ENCODE data around the gene FSD1L.
A peak's percentile ranks its signal among the peaks of the same experiment; 100 is the strongest.
"Not testable (repeated sequence)": the region's sequence is repeated elsewhere in the genome, so short reads cannot be mapped to it uniquely, and the experiment has no call there.

Gene FSD1L

GRCh38 chr9:105557804-105558610 is 110.2 kb downstream of the FSD1L start, which contains the start of gene FKTN:
Gene FKTN, plus strand, starts transcription at chr9:105558131. Its CDS starts 16,902 bp downstream, at chr9:105575033.
- DNase-seq (ENCODE audit: low spot score): peak; percentile 95

DNA sequence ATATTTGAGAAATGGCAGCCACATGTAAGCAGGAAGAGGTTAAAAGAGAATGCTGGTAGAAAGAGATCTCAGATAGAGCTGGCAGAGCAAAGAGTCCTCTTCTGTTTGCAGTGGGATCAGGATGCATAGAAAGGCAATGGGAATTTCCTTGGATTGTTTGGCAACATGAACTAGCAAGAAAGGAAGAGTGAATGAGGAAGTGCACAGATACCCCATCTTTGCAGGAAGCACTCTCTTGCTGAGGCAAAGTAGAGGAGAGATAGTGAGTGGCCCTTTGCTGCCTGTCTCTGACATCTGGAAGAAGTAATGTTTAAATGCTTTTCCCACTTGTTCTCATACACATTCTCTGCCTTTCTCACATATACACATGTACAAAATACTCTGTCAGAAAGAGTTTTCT is 124.6 kb downstream of the FSD1L start:
- DNase-seq (ENCODE audit: low spot score): no peak

GRCh38 chr9:105579952-105580351 is 132.1 kb downstream of the FSD1L start:
- DNase-seq (ENCODE audit: low spot score): not testable (repeated sequence)

- not testable (repeated sequence) for DNase-seq (ENCODE audit: low spot score)
These were observed 133.7 kb downstream of the FSD1L start for GRCh38 chr9:105581550-105581949.

- DNase-seq (ENCODE audit: low spot score): no peak
These were observed 145.3 kb downstream of the FSD1L start for GRCh38 chr9:105593145-105593544.

Measured in ecto neural progenitor cell (in vitro differentiated cells).